ENCODE measurements around the gene PAPOLA.

The PAPOLA gene

DNA sequence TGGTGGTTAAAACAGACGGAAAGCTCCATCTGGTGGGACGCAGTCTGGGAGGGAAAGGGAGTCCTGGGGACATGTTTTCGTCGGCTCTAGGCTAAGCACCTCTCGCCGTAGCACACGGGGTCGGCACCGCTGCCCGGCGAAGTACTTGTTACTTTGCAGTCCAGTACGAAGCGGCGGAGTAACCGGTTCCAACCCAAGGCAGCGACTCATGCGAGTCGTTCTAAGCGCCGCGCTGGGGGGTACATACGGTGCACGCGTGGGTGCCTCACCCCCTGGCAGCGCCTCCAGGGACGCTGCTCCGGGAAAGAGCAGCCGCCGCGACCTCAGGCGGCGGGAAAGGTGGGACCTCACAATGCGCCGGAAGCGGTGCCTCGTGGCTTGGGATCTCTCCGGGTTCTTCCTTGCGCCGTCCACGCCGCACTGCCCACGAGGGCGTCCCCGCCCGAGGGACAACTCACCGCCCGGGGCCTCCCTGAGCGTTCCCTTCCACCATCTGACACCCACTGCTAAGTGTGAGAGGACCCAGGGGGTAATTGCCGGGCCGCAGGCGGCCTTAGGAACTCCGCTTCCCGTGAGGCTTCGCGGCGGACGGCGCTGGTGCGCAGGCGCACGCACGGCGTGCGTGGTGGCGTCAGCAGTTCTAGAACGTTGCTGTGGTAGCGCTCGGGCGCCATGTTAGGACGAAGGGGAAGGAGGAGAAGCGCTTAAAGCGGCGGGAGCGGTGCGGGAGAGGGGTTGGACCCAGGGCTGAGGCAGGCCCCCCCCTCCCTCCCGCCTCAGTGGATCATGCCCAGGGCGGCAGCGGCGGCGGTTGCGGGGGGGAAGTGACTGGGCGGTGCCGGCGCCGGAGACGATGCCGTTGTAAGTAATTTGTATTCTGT is at the start of gene PAPOLA:
TSS of gene PAPOLA (plus strand) at position 643 of the 881 bp plus-strand sequence. CDS start at position 854, 211 bp downstream.
- TF ChIP-seq RAD21 (IDR thresholded peaks at IDR 0.05; ENCODE audit: low read depth) (no peak), CREB1 (IDR thresholded peaks at IDR 0.05; ENCODE audit: low read depth) (peak; percentile 81), USF1 (IDR thresholded peaks at IDR 0.05) (no peak), TEAD4 (IDR thresholded peaks at IDR 0.05) (0 out of 2 replicates have a peak, but pooled peaks have one; percentile 27), EGR1 (IDR thresholded peaks at IDR 0.05) (no peak; the same call in 1 of the 2 replicates), CEBPB (IDR thresholded peaks at IDR 0.05) (no peak), MAX (IDR thresholded peaks at IDR 0.05) (peak; percentile 96), ZBTB7A (IDR thresholded peaks at IDR 0.05; ENCODE audit: low read depth) (no peak), FOXM1 (IDR thresholded peaks at IDR 0.05; ENCODE audit: borderline replicate concordance, low read depth) (no peak), TAF1 (IDR thresholded peaks at IDR 0.05; ENCODE audit: low read depth) (peak; percentile 82), EP300 (IDR thresholded peaks at IDR 0.05; ENCODE audit: borderline replicate concordance) (no peak), TCF12 (IDR thresholded peaks at IDR 0.05; ENCODE audit: low read depth) (peak; percentile 27; the same call in 1 of the 2 replicates), YY1 (IDR thresholded peaks at IDR 0.05; ENCODE audit: low read depth) (peak; percentile 93), NFIC (IDR thresholded peaks at IDR 0.05) (no peak)
- TF ChIP-seq, protein P1, sequence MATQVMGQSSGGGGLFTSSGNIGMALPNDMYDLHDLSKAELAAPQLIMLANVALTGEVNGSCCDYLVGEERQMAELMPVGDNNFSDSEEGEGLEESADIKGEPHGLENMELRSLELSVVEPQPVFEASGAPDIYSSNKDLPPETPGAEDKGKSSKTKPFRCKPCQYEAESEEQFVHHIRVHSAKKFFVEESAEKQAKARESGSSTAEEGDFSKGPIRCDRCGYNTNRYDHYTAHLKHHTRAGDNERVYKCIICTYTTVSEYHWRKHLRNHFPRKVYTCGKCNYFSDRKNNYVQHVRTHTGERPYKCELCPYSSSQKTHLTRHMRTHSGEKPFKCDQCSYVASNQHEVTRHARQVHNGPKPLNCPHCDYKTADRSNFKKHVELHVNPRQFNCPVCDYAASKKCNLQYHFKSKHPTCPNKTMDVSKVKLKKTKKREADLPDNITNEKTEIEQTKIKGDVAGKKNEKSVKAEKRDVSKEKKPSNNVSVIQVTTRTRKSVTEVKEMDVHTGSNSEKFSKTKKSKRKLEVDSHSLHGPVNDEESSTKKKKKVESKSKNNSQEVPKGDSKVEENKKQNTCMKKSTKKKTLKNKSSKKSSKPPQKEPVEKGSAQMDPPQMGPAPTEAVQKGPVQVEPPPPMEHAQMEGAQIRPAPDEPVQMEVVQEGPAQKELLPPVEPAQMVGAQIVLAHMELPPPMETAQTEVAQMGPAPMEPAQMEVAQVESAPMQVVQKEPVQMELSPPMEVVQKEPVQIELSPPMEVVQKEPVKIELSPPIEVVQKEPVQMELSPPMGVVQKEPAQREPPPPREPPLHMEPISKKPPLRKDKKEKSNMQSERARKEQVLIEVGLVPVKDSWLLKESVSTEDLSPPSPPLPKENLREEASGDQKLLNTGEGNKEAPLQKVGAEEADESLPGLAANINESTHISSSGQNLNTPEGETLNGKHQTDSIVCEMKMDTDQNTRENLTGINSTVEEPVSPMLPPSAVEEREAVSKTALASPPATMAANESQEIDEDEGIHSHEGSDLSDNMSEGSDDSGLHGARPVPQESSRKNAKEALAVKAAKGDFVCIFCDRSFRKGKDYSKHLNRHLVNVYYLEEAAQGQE (IDR thresholded peaks at IDR 0.05; ENCODE audit: low read depth) = no peak

- TF ChIP-seq CREB1 (IDR thresholded peaks at IDR 0.05; ENCODE audit: low read depth) (no peak), EGR1 (IDR thresholded peaks at IDR 0.05) (no peak), USF1 (IDR thresholded peaks at IDR 0.05) (no peak), FOXM1 (IDR thresholded peaks at IDR 0.05; ENCODE audit: borderline replicate concordance, low read depth) (no peak), YY1 (IDR thresholded peaks at IDR 0.05; ENCODE audit: low read depth) (no peak), ZBTB7A (IDR thresholded peaks at IDR 0.05; ENCODE audit: low read depth) (no peak)
- TF ChIP-seq, protein P1 (IDR thresholded peaks at IDR 0.05; ENCODE audit: low read depth) = no peak
These were observed 49.5 kb upstream of the PAPOLA start for GRCh38 chr14:96452684-96453083.

- TF ChIP-seq CEBPB (IDR thresholded peaks at IDR 0.05) (no peak), TCF12 (IDR thresholded peaks at IDR 0.05; ENCODE audit: low read depth) (no peak), EP300 (IDR thresholded peaks at IDR 0.05; ENCODE audit: borderline replicate concordance) (no peak)
These were observed 46.6 kb upstream of the PAPOLA start for GRCh38 chr14:96455588-96455987.

GRCh38 chr14:96459851-96460250 is 42.3 kb upstream of the PAPOLA start:
- no peak for TF ChIP-seq MAX (IDR thresholded peaks at IDR 0.05)
- no peak for TF ChIP-seq TCF12 (IDR thresholded peaks at IDR 0.05; ENCODE audit: low read depth)
- TF ChIP-seq EGR1 (IDR thresholded peaks at IDR 0.05) = no peak

GRCh38 chr14:96461950-96462798 is 40.0 kb upstream of the PAPOLA start:
- TF ChIP-seq, protein P1 (IDR thresholded peaks at IDR 0.05; ENCODE audit: low read depth) = no peak
- TF ChIP-seq ZBTB7A (IDR thresholded peaks at IDR 0.05; ENCODE audit: low read depth) (no peak), MAX (IDR thresholded peaks at IDR 0.05) (no peak), RAD21 (IDR thresholded peaks at IDR 0.05; ENCODE audit: low read depth) (no peak), USF1 (IDR thresholded peaks at IDR 0.05) (no peak), EP300 (IDR thresholded peaks at IDR 0.05; ENCODE audit: borderline replicate concordance) (no peak), CEBPB (IDR thresholded peaks at IDR 0.05) (no peak), CREB1 (IDR thresholded peaks at IDR 0.05; ENCODE audit: low read depth) (no peak), TCF12 (IDR thresholded peaks at IDR 0.05; ENCODE audit: low read depth) (no peak), NFIC (IDR thresholded peaks at IDR 0.05) (no peak), TEAD4 (IDR thresholded peaks at IDR 0.05) (no peak), TAF1 (IDR thresholded peaks at IDR 0.05; ENCODE audit: low read depth) (no peak), FOXM1 (IDR thresholded peaks at IDR 0.05; ENCODE audit: borderline replicate concordance, low read depth) (no peak), YY1 (IDR thresholded peaks at IDR 0.05; ENCODE audit: low read depth) (no peak), EGR1 (IDR thresholded peaks at IDR 0.05) (no peak)
